Measurements from ENCODE around the gene PDYN.

GRCh38 chr20:1961374-1961773, 32.5 kb downstream of the PDYN start:
- no peak for TF ChIP-seq CTCF (conservative IDR thresholded peaks at IDR 0.05)
- TF ChIP-seq ZFX (IDR thresholded peaks at IDR 0.05): no peak

All from C4-2B (cell line).